Calu3 (cell line): Measurements from ENCODE around the gene PGAP3. TPM values are rescaled to one million over a fixed set of nuclear protein-coding genes. Genes with fewer than 3 reads are reported as not detected.

Experiments used
- BruUV-seq: library from RNA; stranded (reverse); fragments of 400-500 nt; replicated peaks from 2 replicates; lab custom pipeline; 2021; lab: Mats Ljungman, UMichigan
- CTCF ChIA-PET: fragments of 300-600 bp; sonication (Branson Sonifier 250); formaldehyde crosslinking; loops from one replicate; lab custom pipeline; 2022; ENCODE audit warnings: antibody characterized with exemption; lab: Charles Lee
- DNase-seq: peaks from one replicate; pipeline ENCODE4 v3.0.0; 2022
- H3K27ac Mint-ChIP-seq: one replicate; pipeline ENCODE4 v1.8.0; 2022; ENCODE audit warnings: mixed read lengths; ENCODE audit not compliant: unreplicated experiment
- H3K27me3 Mint-ChIP-seq: one replicate; pipeline ENCODE4 v1.8.0; 2022; ENCODE audit warnings: mixed read lengths; ENCODE audit not compliant: unreplicated experiment
- H3K36me3 Mint-ChIP-seq: one replicate; pipeline ENCODE4 v1.8.0; 2022; ENCODE audit warnings: mild to moderate bottlenecking, moderate library complexity, mixed read lengths; ENCODE audit not compliant: insufficient read depth, unreplicated experiment
- H3K4me1 Mint-ChIP-seq: one replicate; pipeline ENCODE4 v1.8.0; 2022; ENCODE audit warnings: mild to moderate bottlenecking, low read depth, mixed read lengths; ENCODE audit not compliant: unreplicated experiment
- H3K4me3 Mint-ChIP-seq: one replicate; pipeline ENCODE4 v1.8.0; 2022; ENCODE audit warnings: mild to moderate bottlenecking, low read depth, moderate library complexity, mixed read lengths; ENCODE audit not compliant: unreplicated experiment
- H3K9me3 Mint-ChIP-seq: one replicate; pipeline ENCODE4 v1.8.0; 2022; ENCODE audit warnings: low read depth, mixed read lengths; ENCODE audit not compliant: unreplicated experiment
- CTCF ChIP-seq: fragments of 200-600 bp; IDR thresholded peaks from one replicate; pipeline ENCODE4 v1.8.0; 2022; ENCODE audit warnings: antibody characterized with exemption; ENCODE audit not compliant: unreplicated experiment
- intact Hi-C: fragments of 100-400 bp; cut with micrococcal nuclease; formaldehyde crosslinking; loops from one replicate; pipeline ENCODE4 v1.10.0; 2022; ENCODE audit not compliant: unreplicated experiment
- total RNA-seq: library from RNA; stranded (reverse); gene quantifications from 2 replicates; pipeline ENCODE4 v1.2.3, GENCODE V29; 2022

PGAP3 gene
- total RNA-seq, 1 experiment from 2014 or later: 1,186 TPM

- no peak overlapping the region for H3K4me3 Mint-ChIP-seq
- no TSS peak for BruUV-seq
- H3K36me3 Mint-ChIP-seq: peaks cover 44% of the 10 kb centered on the region
Observed at GRCh38 chr17:39697961-39698360, 10.1 kb upstream of the PGAP3 start.

GRCh38 chr17:39696731-39697130, 8.9 kb upstream of the PGAP3 start:
- peaks cover 45% of the 10 kb centered on the region for H3K4me1 Mint-ChIP-seq
- TF ChIP-seq CTCF: no peak

More at GRCh38 chr17:39697961-39698360, 10.1 kb upstream of the PGAP3 start:
- no peak for TF ChIP-seq CTCF
- no peaks in the 10 kb centered on the region for H3K27me3 Mint-ChIP-seq
- no peak overlapping the region for H3K27ac Mint-ChIP-seq
- DNase-seq: no peak
- CTCF ChIA-PET: interaction anchor here (0.6 to 161.2 kb wide), 16 partner anchors 17 to 1164 kb away, joined by 3 to 42089 read pairs (median 42); partner anchors contain the start of genes ERBB2, GRB7, GSDMA and GSDMB
- intact Hi-C loops: no loop called here
- H3K9me3 Mint-ChIP-seq: no peaks in the 10 kb centered on the region
- peaks cover 57% of the 10 kb centered on the region for H3K4me1 Mint-ChIP-seq

DNA sequence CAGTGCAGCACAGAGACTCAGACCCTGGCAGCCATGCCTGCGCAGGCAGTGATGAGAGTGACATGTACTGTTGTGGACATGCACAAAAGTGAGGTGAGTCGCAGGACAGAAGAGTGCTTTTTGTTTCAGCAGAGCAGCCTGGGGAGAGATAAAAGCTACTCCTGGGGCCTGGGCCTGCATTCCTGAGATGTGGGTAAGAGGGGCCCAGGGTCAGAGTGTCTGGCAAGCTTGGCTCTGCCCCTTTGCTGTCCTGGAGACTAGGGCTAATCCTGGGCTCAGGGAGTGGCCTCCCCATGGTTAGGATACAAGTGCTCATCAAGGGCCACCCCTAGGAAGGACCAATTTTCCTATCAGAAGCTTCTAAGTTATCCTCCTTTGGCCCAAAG, 7.2 kb upstream of the PGAP3 start:
- CTCF ChIA-PET: interaction anchor here (0.6 to 161.2 kb wide), 28 partner anchors 20 to 520 kb away, joined by 3 to 42089 read pairs (median 6); partner anchors contain the start of genes ERBB2, GRB7, GSDMA and GSDMB
- Mint-ChIP-seq H3K36me3 (peaks cover 15% of the 10 kb centered on the region), H3K27me3 (no peaks in the 10 kb centered on the region), H3K4me3 (no peak overlapping the region), H3K27ac (no peak overlapping the region), H3K4me1 (peaks cover 35% of the 10 kb centered on the region), H3K9me3 (no peaks in the 10 kb centered on the region)
- TF ChIP-seq CTCF: no peak
- DNase-seq: peak; percentile 85
- intact Hi-C loops: no loop called here
- no TSS peak for BruUV-seq

More at GRCh38 chr17:39696731-39697130, 8.9 kb upstream of the PGAP3 start:
- CTCF ChIA-PET: interaction anchor here (0.5 to 161.2 kb wide), 26 partner anchors 18 to 1047 kb away, joined by 3 to 42089 read pairs (median 6); partner anchors contain the start of genes ERBB2, GRB7, GSDMA and GSDMB
- Mint-ChIP-seq H3K36me3 (peaks cover 32% of the 10 kb centered on the region), H3K27ac (no peak overlapping the region), H3K4me3 (no peak overlapping the region), H3K9me3 (no peaks in the 10 kb centered on the region), H3K27me3 (no peaks in the 10 kb centered on the region)
- intact Hi-C loops: no loop called here
- DNase-seq: peak; percentile 82
- no TSS peak for BruUV-seq

DNA sequence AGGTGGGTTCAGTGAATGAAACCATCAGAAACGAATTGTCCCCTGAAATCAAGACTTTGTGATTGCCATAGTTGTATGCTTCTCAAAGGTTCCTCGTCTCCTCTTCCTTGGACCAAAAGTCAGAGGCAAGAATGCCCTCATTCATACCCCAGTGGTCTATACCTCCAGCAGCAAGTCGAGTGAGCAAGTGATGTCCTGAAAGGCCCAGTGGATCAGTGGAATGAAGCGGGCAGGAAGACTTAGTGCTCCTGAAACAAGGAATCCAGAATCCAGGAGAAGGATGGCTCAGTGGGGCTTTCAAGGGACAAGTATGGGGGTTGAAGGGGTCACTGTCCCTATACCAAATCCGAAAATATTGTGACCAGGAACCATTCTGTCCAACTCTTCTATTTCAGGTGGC, 6.7 kb upstream of the PGAP3 start:
- no peaks in the 10 kb centered on the region for H3K27me3 Mint-ChIP-seq
- CTCF ChIA-PET: interaction anchor here (0.7 to 161.2 kb wide), 23 partner anchors 20 to 520 kb away, joined by 3 to 42089 read pairs (median 7); partner anchors contain the start of genes ERBB2, GRB7, GSDMA and GSDMB
- DNase-seq: peak; percentile 71
- peaks cover 10% of the 10 kb centered on the region for H3K36me3 Mint-ChIP-seq
- peaks cover 33% of the 10 kb centered on the region for H3K4me1 Mint-ChIP-seq
- TF ChIP-seq CTCF: no peak
- no peak overlapping the region for H3K27ac Mint-ChIP-seq
- H3K9me3 Mint-ChIP-seq: no peaks in the 10 kb centered on the region
- no peak overlapping the region for H3K4me3 Mint-ChIP-seq
- intact Hi-C loops: no loop called here
- BruUV-seq: no TSS peak
